Inferior parietal cortex (tissue), 1 donor: ENCODE results near the gene GASK1A.
A peak's percentile ranks its signal among the peaks of the same experiment; 100 is the strongest.
"Not testable (repeated sequence)": the region's sequence is repeated elsewhere in the genome, so short reads cannot be mapped to it uniquely, and the experiment has no call there.

Source experiments
- DNase-seq: peaks from one replicate; pipeline ENCODE4 v3.0.0-alpha.2; 2016; ENCODE audit errors: extremely low spot score

GASK1A gene

DNA sequence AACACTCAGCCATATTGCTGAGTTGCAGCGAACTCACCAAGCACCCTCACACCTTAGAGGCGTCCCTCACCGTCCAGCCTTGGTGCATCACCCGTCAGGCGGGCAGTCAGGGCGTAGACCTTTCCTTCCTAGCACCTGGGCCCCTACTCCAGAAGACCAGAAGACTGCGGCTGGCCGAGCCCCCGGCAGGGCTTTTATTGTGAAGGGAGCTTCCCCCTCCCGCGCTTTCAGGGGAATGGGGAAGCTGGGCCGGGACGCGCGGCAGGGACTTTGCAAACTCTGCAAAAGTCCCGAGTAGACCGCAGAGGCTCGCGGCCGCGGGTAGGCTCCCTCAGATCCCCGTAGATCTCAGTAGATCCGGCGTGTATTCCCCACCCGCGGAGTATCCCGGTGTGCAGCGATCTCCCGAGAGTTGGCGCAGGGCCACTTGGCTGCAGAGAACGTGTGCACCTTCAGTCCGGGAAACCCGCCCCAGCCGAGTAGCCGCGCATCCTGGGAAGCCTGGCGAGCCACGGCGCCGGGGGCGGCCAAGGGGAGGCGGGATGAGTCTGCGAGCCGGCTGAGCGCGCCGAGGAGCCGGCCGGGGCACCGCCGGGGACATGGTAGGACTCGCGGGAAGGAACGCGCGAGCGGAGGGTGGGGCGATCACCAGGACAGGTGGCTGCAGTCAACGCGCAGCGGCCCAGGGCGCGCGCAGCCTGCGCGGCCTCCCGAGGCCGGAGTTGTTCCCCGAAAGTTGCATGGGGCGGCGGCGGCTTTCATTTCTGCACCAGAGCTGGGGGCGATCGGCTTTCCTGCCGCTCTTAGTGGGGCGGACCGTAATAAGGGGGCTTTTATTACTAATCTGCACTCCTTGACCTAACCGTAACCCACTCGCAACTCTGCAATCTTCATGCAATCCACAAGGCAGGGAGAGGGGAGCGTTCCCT, at the start of gene GASK1A:
GASK1A (plus strand) TSS at position 268 of the 929 bp plus-strand sequence; CDS start at position 600, 332 bp downstream.
- no peak for DNase-seq

GRCh38 chr3:42934111-42934510, 45.0 kb upstream of the GASK1A start:
- DNase-seq, result no peak

GRCh38 chr3:42934910-42935309, 44.2 kb upstream of the GASK1A start:
- DNase-seq, result no peak

DNA sequence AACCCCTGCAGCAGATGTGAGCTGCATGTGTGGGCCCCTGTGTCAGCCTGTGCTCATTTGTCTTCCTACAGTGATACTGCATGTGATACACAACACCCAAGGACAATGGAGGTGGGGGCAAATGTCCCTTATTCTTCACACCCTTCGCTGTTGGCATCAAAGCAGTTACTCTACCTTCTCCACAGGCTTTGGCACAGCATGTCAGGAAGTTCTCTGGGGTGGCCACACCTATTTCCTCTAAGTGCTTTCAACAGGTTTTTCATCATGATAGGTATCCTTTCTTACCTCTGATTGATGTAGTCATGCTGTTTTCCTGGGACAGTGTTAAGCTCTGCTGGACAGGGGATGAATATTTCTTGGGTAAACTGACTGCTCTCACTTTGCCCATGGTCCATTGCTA, 43.6 kb upstream of the GASK1A start:
- no peak for DNase-seq

GRCh38 chr3:42936157-42936981, 42.7 kb upstream of the GASK1A start:
- peak; percentile 36 for DNase-seq

- DNase-seq, result no peak
These were observed 41.8 kb upstream of the GASK1A start for GRCh38 chr3:42937334-42937733.

- DNase-seq, result no peak
These were observed 36.4 kb upstream of the GASK1A start for GRCh38 chr3:42942693-42943092.

DNA sequence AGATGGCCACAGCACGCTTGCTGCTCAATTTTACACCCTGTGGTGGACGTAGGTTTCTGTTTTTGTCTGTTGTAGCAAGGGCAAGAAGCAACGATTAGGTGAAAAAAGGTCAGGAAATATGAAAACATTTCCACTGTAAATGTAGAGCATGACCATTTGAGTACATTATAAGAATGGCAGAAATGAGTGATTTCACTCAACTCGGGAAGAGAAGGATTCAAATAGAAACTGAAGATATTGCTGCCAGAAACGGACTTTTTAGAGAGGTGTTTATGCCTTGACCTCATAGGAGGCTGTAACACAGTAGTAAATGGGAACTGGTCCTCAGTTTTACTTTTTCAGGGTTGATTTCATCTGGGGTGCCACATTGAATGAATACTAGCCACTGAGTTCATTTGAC, 33.1 kb upstream of the GASK1A start:
- DNase-seq, result no peak

GRCh38 chr3:42957573-42957972, 21.5 kb upstream of the GASK1A start:
- DNase-seq, result no peak

DNA sequence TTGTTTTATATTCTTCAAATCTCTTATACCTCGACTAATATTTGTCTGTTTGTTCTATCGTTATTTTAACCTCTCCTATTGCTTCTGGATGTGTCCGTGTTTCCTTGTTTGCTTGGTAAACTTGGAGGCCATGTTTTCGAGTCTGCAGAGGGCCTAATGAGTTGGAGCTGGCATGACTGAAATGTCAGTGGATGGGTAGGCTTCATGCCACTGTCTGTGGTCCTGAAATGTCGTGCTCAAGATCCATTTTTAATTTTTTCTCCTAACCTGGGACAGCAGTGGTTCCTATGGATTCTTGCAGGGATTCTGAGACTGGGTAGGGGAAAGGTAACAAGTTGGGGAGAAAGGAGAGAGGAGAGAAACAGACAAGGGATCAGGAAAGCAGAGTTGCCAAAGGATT, 18.8 kb upstream of the GASK1A start:
- no peak for DNase-seq

DNA sequence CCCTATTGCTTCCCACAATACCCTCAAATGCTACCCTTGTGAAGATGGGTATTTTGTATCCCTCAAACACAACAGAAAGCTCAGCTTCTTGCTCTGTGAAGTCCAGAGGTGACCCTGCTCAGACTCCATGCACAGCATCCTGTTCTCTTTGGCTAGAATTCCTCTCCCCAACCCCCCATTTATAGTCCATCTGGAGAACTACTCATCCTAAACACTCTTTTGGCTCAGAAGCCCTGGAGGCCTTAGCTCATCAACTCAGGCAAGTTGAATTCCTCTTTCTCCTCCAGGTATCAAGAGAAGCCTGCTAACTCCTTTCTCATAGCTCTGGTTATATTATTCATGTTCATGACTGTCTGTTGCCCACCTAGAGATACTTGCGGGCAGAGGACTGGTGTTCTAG, 18.3 kb upstream of the GASK1A start:
- DNase-seq, result no peak

- peak; percentile 87 for DNase-seq
These were observed 17.5 kb upstream of the GASK1A start for GRCh38 chr3:42961633-42962032.

- no peak for DNase-seq
These were observed 15.8 kb upstream of the GASK1A start for GRCh38 chr3:42963269-42963668.

GRCh38 chr3:42964266-42964665, 14.8 kb upstream of the GASK1A start:
- no peak for DNase-seq

DNA sequence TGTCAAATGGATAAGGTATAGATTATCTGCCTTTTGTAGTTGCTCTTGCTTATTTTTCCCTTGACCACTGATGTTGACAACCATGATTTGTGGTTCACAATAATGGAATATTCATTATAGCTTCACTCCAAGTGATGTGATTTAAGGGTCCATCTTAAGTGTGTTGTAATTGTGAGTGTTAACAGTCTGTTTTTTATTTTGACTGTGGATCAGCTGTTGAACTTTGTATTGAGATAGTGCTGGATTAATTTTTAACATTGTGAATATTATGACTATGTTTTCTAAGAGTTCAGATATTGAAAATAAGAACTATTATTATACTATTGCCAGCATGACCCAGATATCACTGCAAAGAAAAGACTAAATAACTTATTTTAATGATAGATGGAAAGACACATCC, 8.6 kb upstream of the GASK1A start:
- DNase-seq, result no peak

DNA sequence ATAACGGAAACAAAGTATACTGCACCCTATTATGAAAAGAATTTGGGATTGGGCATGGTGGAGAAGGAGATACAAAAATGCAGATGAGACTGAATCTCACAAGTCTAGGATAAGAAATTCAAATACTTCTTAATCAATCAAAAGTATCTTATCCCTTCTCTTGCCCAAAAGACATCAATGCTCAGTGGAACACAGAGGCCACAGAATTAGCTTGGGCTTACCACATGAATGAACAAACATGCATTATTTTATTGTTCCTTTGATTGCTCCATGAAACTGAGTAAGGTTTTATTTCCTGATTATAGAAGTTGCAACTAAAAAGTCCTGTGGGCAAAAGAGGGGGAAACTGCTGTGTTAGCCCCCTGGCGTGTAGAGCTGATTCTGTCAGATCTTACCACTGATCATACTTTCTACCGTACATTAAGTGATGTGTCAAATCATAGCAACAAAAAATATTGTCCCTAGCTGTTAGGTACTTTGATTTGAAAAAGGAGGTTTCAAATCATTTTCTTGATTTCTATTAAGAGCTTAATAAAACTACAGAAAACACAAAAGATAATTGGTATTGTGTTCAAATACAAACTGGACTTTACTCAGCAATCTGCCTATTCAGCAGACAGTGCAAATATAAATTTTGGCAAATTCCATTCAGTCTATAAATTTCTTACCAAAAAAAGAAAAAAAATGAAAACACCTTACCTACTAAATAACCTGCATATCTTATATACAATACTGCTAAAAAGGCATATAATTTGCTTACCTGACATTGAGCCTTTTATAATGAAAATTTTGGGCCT, 7.9 kb upstream of the GASK1A start:
- no peak for DNase-seq

DNA sequence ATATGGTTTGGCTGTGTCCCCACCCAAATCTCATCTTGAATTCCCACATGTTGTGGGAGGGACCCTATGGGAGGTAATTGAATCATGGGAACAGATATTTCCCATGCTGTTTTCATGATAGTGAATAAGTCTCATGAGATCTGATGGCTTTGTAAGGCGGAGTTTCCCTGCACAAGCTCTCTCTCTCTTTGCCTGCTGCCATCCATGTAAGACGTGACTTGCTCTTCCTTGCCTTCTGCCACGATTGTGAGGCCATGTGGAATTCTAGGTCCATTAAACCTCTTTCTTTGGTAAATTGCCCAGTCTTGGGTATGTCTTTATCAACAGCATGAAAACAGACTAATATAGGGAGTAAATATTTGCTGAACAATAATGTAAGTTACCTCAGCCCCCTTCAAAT, 4.2 kb upstream of the GASK1A start:
- DNase-seq, result not testable (repeated sequence)

DNA sequence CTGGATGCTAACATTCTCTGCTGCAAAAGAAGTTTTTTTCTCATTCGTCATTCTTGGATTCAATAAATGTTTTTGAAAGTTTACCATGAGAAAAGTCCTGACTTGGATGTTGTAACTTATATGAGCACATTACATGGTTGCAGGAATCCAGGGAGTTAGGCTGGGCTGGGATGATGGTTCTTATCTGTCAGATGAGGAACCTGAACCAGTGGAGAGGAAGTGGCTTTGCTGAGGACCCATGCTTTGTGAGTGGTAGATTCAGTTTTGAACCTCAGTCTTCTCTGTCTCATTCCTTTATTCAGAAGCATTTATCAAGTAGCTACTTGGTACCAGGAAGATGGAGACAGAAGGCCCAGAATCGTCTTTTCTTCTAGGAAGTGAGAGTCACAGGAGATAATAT, 3.7 kb upstream of the GASK1A start:
- no peak for DNase-seq

DNA sequence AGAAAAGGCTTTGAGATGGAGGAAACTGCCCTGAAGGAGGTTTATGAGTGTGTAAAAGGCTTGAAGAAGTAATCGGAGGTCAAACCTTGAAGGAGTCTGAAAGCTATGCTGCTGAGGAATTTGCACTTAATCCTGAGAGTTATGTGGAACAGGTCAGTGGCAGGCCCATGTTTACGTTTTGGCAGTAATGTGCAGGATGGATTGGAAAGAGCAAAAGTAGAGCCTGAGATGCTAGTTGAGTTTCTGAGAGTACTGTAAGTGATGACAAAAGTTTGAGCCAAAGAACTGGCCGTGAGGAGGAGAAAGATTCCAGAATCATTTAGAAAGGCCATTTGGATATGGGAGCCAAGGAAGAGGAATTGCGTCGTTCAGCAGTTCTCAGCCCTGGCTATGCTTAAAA, 3.2 kb upstream of the GASK1A start:
- no peak for DNase-seq

GRCh38 chr3:42980209-42980608, 1.1 kb downstream of the GASK1A start:
- DNase-seq, result no peak

DNA sequence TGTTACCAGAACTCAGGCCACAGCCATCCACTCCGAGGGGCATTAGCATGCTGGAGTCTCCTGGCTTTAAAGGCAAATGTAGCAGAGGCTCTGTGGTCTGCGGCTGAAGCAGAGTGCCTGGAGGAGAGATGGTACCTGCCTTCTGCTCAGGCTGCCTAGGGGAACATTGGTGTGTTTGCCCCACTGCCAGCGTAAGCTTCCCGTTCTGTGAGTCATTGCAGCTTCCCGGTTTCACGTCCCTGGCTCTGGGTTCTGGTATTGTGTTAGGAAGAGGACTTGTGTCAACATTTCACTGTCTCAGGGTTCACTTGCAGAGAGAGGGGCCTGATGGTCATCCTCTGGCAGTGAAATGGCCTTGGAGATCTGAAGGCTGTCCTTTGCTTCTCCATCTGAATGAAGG, 1.8 kb downstream of the GASK1A start:
- DNase-seq, result no peak
